CD14-positive monocyte (primary cell): Measurements from ENCODE around the gene IL18BP. TPM values are rescaled to one million over a fixed set of nuclear protein-coding genes. Genes with fewer than 3 reads are reported as not detected.

Experiments used
- DNase-seq, 3 donors: peaks; one replicate each; pipeline ENCODE4 v3.0.0-alpha.2; 2011 to 2022
- H2AFZ ChIP-seq: 2 replicates; pipeline ENCODE4 v1.6.0; 2012; ENCODE audit warnings: mild to moderate bottlenecking, low read depth, low read length, inconsistent platforms; ENCODE audit not compliant: insufficient read depth, poor library complexity, severe bottlenecking
- H3K27ac ChIP-seq, 2 donors: 1 replicate in 1 of 2; 2 replicates in 1 of 2; pipeline ENCODE4 v1.5.1; 2012 to 2013; ENCODE audit warnings: low read length in 2 of 2, control low read depth in 1 of 2, inconsistent platforms in 1 of 2, low read depth in 1 of 2, mild to moderate bottlenecking in 1 of 2
- H3K27me3 ChIP-seq, 2 donors: one replicate each; pipeline versions ENCODE4 v1.6.0 to v1.6.1; 2011 to 2013; ENCODE audit warnings: low read length in 2 of 2; ENCODE audit not compliant: control insufficient read depth in 2 of 2, insufficient read depth in 2 of 2
- H3K36me3 ChIP-seq, 2 donors: replicated peaks in 1 of 2; 1 replicate in 1 of 2; 2 replicates in 1 of 2; pipeline versions ENCODE4 v1.5.1 to v1.6.1; 2012 to 2013; ENCODE audit warnings: low read length in 2 of 2, control low read depth in 1 of 2, inconsistent platforms in 1 of 2, mild to moderate bottlenecking in 1 of 2; ENCODE audit not compliant: insufficient read depth in 2 of 2, control insufficient read depth in 1 of 2
- H3K4me1 ChIP-seq, 2 donors: 1 replicate in 1 of 2; 2 replicates in 1 of 2; pipeline versions ENCODE4 v1.5.1 to v1.6.1; 2012 to 2013; ENCODE audit warnings: low read length in 2 of 2, control low read depth in 1 of 2, inconsistent platforms in 1 of 2, mild to moderate bottlenecking in 1 of 2, moderate library complexity in 1 of 2; ENCODE audit not compliant: insufficient read depth in 2 of 2, control insufficient read depth in 1 of 2
- H3K4me2 ChIP-seq: replicated peaks from 2 replicates; pipeline ENCODE3; 2012; ENCODE audit warnings: low read length, moderate library complexity, mild to moderate bottlenecking; ENCODE audit not compliant: poor library complexity, severe bottlenecking; ENCODE audit errors: extremely low read depth
- H3K4me3 ChIP-seq, 3 experiments: fragments of 200-600 bp in 1 of 3; sonication (generic) in 1 of 3; replicated peaks in 1 of 3; 1 replicate in 2 of 3; 2 replicates in 1 of 3; pipeline ENCODE4 v1.5.1; 2011 to 2013; ENCODE audit warnings: low read length in 3 of 3, mild to moderate bottlenecking in 3 of 3, control low read depth in 2 of 3, low read depth in 2 of 3, inconsistent platforms in 1 of 3, moderate library complexity in 1 of 3
- H3K79me2 ChIP-seq: 2 replicates; pipeline ENCODE4 v1.6.0; 2012; ENCODE audit warnings: mild to moderate bottlenecking, control low read depth, inconsistent platforms, low read length, moderate library complexity; ENCODE audit not compliant: insufficient read depth
- H3K9ac ChIP-seq: 2 replicates; pipeline ENCODE4 v1.6.0; 2017; ENCODE audit warnings: low read length, mild to moderate bottlenecking; ENCODE audit not compliant: insufficient read depth, poor library complexity, severe bottlenecking
- H3K9me3 ChIP-seq, 2 donors: replicated peaks in 1 of 2; 1 replicate in 1 of 2; 2 replicates in 1 of 2; pipeline versions ENCODE4 v1.5.1 to v1.6.1; 2012 to 2013; ENCODE audit warnings: low read length in 2 of 2, control low read depth in 1 of 2; ENCODE audit not compliant: control insufficient read depth in 1 of 2, insufficient read depth in 1 of 2
- H4K20me1 ChIP-seq: 2 replicates; pipeline ENCODE4 v1.6.0; 2012; ENCODE audit warnings: mild to moderate bottlenecking, low read length, control low read depth, moderate library complexity; ENCODE audit not compliant: insufficient read depth
- H3K27ac Mint-ChIP-seq, 7 donors: one replicate each; pipeline ENCODE4 v1.8.0; 2020; ENCODE audit warnings: mild to moderate bottlenecking in 7 of 7, mixed read lengths in 7 of 7, moderate library complexity in 6 of 7, inconsistent platforms in 2 of 7
- H3K27me3 Mint-ChIP-seq, 3 donors: one replicate each; pipeline ENCODE4 v1.8.0; 2021 to 2022; ENCODE audit warnings: low read depth in 3 of 3, mild to moderate bottlenecking in 3 of 3, mixed read lengths in 3 of 3, moderate library complexity in 3 of 3, inconsistent platforms in 1 of 3
- H3K36me3 Mint-ChIP-seq, 2 donors: one replicate each; pipeline ENCODE4 v1.8.0; 2020; ENCODE audit warnings: mixed read lengths in 2 of 2, inconsistent platforms in 1 of 2, mild to moderate bottlenecking in 1 of 2
- H3K4me1 Mint-ChIP-seq: one replicate; pipeline ENCODE4 v1.8.0; 2020; ENCODE audit warnings: mild to moderate bottlenecking, mixed read lengths
- H3K4me3 Mint-ChIP-seq, 2 donors: one replicate each; pipeline ENCODE4 v1.8.0; 2020; ENCODE audit warnings: mild to moderate bottlenecking in 2 of 2, mixed read lengths in 2 of 2, moderate library complexity in 1 of 2
- H3K9me3 Mint-ChIP-seq, 7 donors: one replicate each; pipeline ENCODE4 v1.8.0; 2020 to 2022; ENCODE audit warnings: mixed read lengths in 7 of 7, mild to moderate bottlenecking in 6 of 7, moderate library complexity in 6 of 7, inconsistent platforms in 2 of 7
- WGBS: methylation state at CpG from one replicate; pipeline ENCODE4 v1.1.5; 2013; ENCODE audit warnings: missing lambda C conversion rate; ENCODE audit not compliant: insufficient coverage; 5-methylcytosine and 5-hydroxymethylcytosine counted together
- intact Hi-C, 2 donors: fragments of 100-400 bp; cut with micrococcal nuclease; formaldehyde crosslinking; loops; one replicate each; pipeline versions ENCODE4 v1.15.0 to v1.15.1; 2023
- polyA plus RNA-seq, 3 donors: library from polyadenylated mRNA; depleted of rRNA in 1 of 3; unstranded in 2 of 3; stranded (reverse) in 1 of 3; fragments of 300-500 nt in 2 of 3; fragments of >200 nt in 1 of 3; fragmentation: Illumina TruSeq in 2 of 3; gene quantifications; 1 replicate in 2 of 3; 2 replicates in 1 of 3; pipeline ENCODE4 v1.2.3, GENCODE V29; 2012 to 2021
- TF ChIP-seq, protein P1 (sequence below): fragments of 200-600 bp; IDR thresholded peaks from one replicate; pipeline ENCODE4 v1.8.0; 2022; ENCODE audit warnings: antibody characterized with exemption, mild to moderate bottlenecking

The IL18BP gene
- polyA plus RNA-seq, 3 donors = 7.4 to 32.3 (median 8.3) TPM

GRCh38 chr11:72004515-72005346 is 6.0 kb downstream of the IL18BP start:
- WGBS = 97% methylated on average over 12 of the region's 16 CpGs
- TF ChIP-seq, protein P1, sequence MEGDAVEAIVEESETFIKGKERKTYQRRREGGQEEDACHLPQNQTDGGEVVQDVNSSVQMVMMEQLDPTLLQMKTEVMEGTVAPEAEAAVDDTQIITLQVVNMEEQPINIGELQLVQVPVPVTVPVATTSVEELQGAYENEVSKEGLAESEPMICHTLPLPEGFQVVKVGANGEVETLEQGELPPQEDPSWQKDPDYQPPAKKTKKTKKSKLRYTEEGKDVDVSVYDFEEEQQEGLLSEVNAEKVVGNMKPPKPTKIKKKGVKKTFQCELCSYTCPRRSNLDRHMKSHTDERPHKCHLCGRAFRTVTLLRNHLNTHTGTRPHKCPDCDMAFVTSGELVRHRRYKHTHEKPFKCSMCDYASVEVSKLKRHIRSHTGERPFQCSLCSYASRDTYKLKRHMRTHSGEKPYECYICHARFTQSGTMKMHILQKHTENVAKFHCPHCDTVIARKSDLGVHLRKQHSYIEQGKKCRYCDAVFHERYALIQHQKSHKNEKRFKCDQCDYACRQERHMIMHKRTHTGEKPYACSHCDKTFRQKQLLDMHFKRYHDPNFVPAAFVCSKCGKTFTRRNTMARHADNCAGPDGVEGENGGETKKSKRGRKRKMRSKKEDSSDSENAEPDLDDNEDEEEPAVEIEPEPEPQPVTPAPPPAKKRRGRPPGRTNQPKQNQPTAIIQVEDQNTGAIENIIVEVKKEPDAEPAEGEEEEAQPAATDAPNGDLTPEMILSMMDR = no peak
- Histone ChIP-seq H3K27me3 (no peaks in the 10 kb centered on the region), H3K9me3 (no peaks in the 10 kb centered on the region), H4K20me1 (peaks cover 42% of the 10 kb centered on the region), H3K27ac (peak overlapping the region in 1 of 2 donors; percentile 42), H3K4me3 (no peak overlapping the region), H3K4me2 (no peak overlapping the region), H3K36me3 (peaks cover 91 to 100% of the 10 kb centered on the region in 2 donors), H3K9ac (no peak overlapping the region), H2AFZ (no peak overlapping the region), H3K4me1 (peaks cover under 1 to 2% of the 10 kb centered on the region in 2 donors), H3K79me2 (no peaks in the 10 kb centered on the region)
- Mint-ChIP-seq H3K4me3 (no peak overlapping the region), H3K4me1 (peaks cover 1% of the 10 kb centered on the region), H3K27me3 (peaks cover 0 to 2% (median 0%) of the 10 kb centered on the region in 3 donors), H3K27ac (peak overlapping the region in 6 of 7 donors; percentile 17 to 65 (median 56)), H3K36me3 (peaks cover 95 to 98% of the 10 kb centered on the region in 2 donors), H3K9me3 (peaks cover 0 to 2% (median 0%) of the 10 kb centered on the region in 7 donors)
- no peak for DNase-seq
- intact Hi-C loops = no loop called here

- peak overlapping the region in 1 of 2 donors; percentile 42 for H3K27ac ChIP-seq
- no peaks in the 10 kb centered on the region for H3K27me3 ChIP-seq
- no peak overlapping the region for H2AFZ ChIP-seq
- 98% methylated on average over 16 of the region's 20 CpGs for WGBS
- peaks cover 0 to 1% (median 0%) of the 10 kb centered on the region in 7 donors for H3K9me3 Mint-ChIP-seq
- no peak overlapping the region for H3K4me3 ChIP-seq
- TF ChIP-seq, protein P1 = no peak
- no peaks in the 10 kb centered on the region for H3K4me1 ChIP-seq
- H3K9me3 ChIP-seq = no peaks in the 10 kb centered on the region
- peak overlapping the region in 5 of 7 donors; percentile 17 to 79 (median 42) for H3K27ac Mint-ChIP-seq
- intact Hi-C loops = no loop called here
- H3K27me3 Mint-ChIP-seq = peaks cover 0 to 2% (median 0%) of the 10 kb centered on the region in 3 donors
- H4K20me1 ChIP-seq = peaks cover 51% of the 10 kb centered on the region
- no peaks in the 10 kb centered on the region for H3K79me2 ChIP-seq
- H3K36me3 Mint-ChIP-seq = peaks cover 96 to 98% of the 10 kb centered on the region in 2 donors
- no peak overlapping the region for H3K9ac ChIP-seq
- peaks cover 99 to 100% of the 10 kb centered on the region in 2 donors for H3K36me3 ChIP-seq
- no peak for DNase-seq
- no peak overlapping the region for H3K4me3 Mint-ChIP-seq
- no peaks in the 10 kb centered on the region for H3K4me1 Mint-ChIP-seq
- no peak overlapping the region for H3K4me2 ChIP-seq
Measured at GRCh38 chr11:72005347-72006260, 6.9 kb downstream of the IL18BP start.
